D721Med (cell line): ENCODE results near the gene KANSL1.

Source experiments
- DNase-seq: peaks from one replicate; pipeline ENCODE4 v3.0.0; 2011; ENCODE audit warnings: low spot score; ENCODE audit not compliant: insufficient read length
- FAIRE-seq: peaks from 2 replicates; lab custom pipeline; 2011; peaks lifted over from hg19 to GRCh38; lab: Jason Lieb, UNC
- TF ChIP-seq, protein P1 (sequence below): IDR thresholded peaks from 2 replicates; pipeline ENCODE4 v1.5.1; 2012; ENCODE audit warnings: mild to moderate bottlenecking, control low read depth; ENCODE audit not compliant: insufficient read depth; ENCODE audit errors: missing control alignments

Gene KANSL1

GRCh38 chr17:46044989-46045388, 148.2 kb downstream of the KANSL1 start:
- TF ChIP-seq, protein P1, sequence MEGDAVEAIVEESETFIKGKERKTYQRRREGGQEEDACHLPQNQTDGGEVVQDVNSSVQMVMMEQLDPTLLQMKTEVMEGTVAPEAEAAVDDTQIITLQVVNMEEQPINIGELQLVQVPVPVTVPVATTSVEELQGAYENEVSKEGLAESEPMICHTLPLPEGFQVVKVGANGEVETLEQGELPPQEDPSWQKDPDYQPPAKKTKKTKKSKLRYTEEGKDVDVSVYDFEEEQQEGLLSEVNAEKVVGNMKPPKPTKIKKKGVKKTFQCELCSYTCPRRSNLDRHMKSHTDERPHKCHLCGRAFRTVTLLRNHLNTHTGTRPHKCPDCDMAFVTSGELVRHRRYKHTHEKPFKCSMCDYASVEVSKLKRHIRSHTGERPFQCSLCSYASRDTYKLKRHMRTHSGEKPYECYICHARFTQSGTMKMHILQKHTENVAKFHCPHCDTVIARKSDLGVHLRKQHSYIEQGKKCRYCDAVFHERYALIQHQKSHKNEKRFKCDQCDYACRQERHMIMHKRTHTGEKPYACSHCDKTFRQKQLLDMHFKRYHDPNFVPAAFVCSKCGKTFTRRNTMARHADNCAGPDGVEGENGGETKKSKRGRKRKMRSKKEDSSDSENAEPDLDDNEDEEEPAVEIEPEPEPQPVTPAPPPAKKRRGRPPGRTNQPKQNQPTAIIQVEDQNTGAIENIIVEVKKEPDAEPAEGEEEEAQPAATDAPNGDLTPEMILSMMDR, result no peak
- no peak for FAIRE-seq
- DNase-seq, result no peak

DNA sequence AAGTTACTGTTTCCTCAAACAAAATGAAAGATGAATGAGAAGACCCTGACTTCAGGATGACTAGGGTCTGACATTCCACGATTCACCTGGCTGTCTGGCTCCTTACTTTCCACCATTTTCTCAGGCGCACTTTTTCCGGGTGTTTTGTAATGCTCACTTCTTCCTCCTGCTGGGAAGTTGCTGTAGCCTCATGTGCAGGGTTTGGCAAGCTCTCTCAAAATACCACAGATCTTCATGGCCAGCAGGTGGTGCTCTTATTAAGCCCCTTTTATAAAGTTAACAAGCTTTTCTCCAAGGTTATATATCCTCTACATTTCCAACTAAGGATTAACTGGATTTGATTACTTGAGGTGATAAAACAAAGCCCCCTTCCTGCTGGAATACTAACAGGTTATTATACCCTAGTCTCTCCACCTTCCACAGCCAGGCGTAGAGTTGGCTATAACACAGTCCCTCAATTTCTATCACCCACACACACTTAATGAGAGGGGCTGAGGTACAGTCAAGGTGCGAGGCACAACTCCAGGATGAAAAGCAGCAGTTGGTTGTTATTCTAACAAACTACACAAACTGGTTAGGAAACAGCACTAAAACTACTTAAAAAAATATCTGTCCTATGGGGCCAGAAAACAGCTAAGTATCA, 148.8 kb downstream of the KANSL1 start:
- DNase-seq (no peak), FAIRE-seq (no peak)
- TF ChIP-seq, protein P1, result peak; percentile 99

DNA sequence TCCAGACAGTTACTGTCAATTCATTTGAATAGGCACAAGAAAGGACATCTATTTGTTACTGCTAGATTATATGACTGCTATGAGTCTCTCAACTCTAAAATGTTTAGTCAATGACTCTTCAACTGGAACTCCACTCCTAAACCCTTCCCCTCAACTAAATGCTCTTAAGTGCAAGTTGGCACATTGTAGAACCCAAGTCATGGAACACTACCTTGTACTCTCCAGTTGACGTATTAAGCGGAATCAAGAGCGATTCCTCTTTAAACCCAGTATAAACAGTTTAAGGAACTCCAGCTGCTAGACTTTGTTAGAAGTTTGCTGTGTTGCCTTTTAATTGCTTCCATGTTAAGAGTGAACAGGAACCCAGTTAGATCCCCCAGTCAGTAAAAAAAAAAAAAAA, 149.6 kb downstream of the KANSL1 start:
- DNase-seq, result no peak
- no peak for FAIRE-seq
- TF ChIP-seq, protein P1, result no peak

DNA sequence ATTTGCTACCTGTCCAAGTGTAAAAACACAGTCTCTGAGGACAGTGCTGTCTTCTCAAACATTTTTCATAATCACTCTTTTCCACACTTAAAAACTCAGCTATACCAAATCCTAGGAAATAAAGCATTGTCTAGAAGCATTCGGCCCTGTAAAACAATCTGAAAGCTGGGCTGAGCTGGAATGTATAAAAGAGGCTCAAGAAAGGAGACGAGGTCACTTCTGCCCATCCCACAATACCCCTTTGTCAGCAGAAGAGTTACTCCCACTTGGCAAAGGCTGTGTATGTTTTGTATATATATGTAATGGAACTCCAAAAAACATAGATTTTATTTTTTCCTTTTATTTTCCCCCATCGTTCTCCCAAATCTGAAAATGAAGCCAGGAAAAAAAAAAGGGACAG, 150.3 kb downstream of the KANSL1 start:
- DNase-seq (no peak), FAIRE-seq (no peak)
- TF ChIP-seq, protein P1, result no peak

DNA sequence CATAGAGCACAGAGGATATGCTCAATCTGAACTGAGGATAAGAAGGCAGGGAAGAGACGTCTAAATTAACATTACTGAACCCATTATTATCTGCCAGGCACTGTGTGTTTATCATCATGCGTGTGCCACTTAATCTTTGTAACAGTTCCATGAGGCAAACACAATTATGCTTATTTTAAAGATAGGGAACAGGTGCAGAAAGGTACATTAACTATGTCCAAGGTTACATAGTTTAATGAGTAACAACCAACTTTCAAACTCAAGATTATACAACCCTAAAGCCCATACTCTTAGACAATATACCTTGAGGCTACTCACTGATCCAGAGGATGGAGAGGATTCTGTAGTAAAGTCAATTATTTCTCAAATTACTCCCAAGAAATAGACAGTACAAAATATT, 151.0 kb downstream of the KANSL1 start:
- DNase-seq (no peak), FAIRE-seq (no peak)
- TF ChIP-seq, protein P1, result no peak

- DNase-seq (no peak), FAIRE-seq (no peak)
- TF ChIP-seq, protein P1, result no peak
These were observed 153.5 kb downstream of the KANSL1 start for GRCh38 chr17:46039592-46040186.

- TF ChIP-seq, protein P1, result no peak
- FAIRE-seq, result no peak
- DNase-seq, result no peak
These were observed 154.3 kb downstream of the KANSL1 start for GRCh38 chr17:46038937-46039336.
